DMS 273 treated with DMSO at 0.1 percent for 48 hours (cell line): ENCODE measurements around the gene GABRB3.
"Not testable (repeated sequence)": the region's sequence is repeated elsewhere in the genome, so short reads cannot be mapped to it uniquely, and the experiment has no call there.

ENCODE experiments used
- DNase-seq: peaks from one replicate; lab custom pipeline; 2025; lab: John Stamatoyannopoulos, UW

The GABRB3 gene

GRCh38 chr15:26736502-26737248 lies 36.2 kb downstream of the GABRB3 start:
- DNase-seq = no peak

- no peak for DNase-seq
Measured at GRCh38 chr15:26731965-26732364, 40.9 kb downstream of the GABRB3 start.

GRCh38 chr15:26729581-26729980 lies 43.3 kb downstream of the GABRB3 start:
- DNase-seq = no peak

GRCh38 chr15:26729030-26729429 lies 43.8 kb downstream of the GABRB3 start:
- no peak for DNase-seq

GRCh38 chr15:26724381-26725150 lies 48.3 kb downstream of the GABRB3 start:
- DNase-seq = no peak

- no peak for DNase-seq
Measured at GRCh38 chr15:26722621-26723160, 50.2 kb downstream of the GABRB3 start.

GRCh38 chr15:26721232-26721967 lies 51.5 kb downstream of the GABRB3 start:
- no peak for DNase-seq

GRCh38 chr15:26720546-26720945 lies 52.3 kb downstream of the GABRB3 start:
- DNase-seq = no peak

GRCh38 chr15:26719866-26720265 lies 53.0 kb downstream of the GABRB3 start:
- DNase-seq = not testable (repeated sequence)

GRCh38 chr15:26716069-26716468 lies 56.8 kb downstream of the GABRB3 start:
- no peak for DNase-seq

GRCh38 chr15:26713498-26713897 lies 59.4 kb downstream of the GABRB3 start:
- DNase-seq = no peak

GRCh38 chr15:26712335-26712734 lies 60.5 kb downstream of the GABRB3 start:
- DNase-seq = no peak

GRCh38 chr15:26711445-26711844 lies 61.4 kb downstream of the GABRB3 start:
- no peak for DNase-seq

- DNase-seq = no peak
Measured at GRCh38 chr15:26702381-26702780, 70.5 kb downstream of the GABRB3 start.

- DNase-seq = no peak
Measured at GRCh38 chr15:26698555-26698954, 74.3 kb downstream of the GABRB3 start.

- DNase-seq = peak; percentile 9
Measured at GRCh38 chr15:26697913-26698312, 75.0 kb downstream of the GABRB3 start.

- no peak for DNase-seq
Measured at GRCh38 chr15:26691249-26691648, 81.6 kb downstream of the GABRB3 start.

- no peak for DNase-seq
Measured at GRCh38 chr15:26690778-26691177, 82.1 kb downstream of the GABRB3 start.

GRCh38 chr15:26689462-26689861 lies 83.4 kb downstream of the GABRB3 start:
- no peak for DNase-seq

GRCh38 chr15:26686547-26687187 lies 86.2 kb downstream of the GABRB3 start:
- no peak for DNase-seq

- no peak for DNase-seq
Measured at GRCh38 chr15:26682598-26683164, 90.2 kb downstream of the GABRB3 start.

- DNase-seq = no peak
Measured at GRCh38 chr15:26679927-26680326, 92.9 kb downstream of the GABRB3 start.
